GM12864 (cell line): ENCODE measurements around the gene MAP3K15.

Source experiments
- DNase-seq: peaks from one replicate; pipeline ENCODE4 v3.0.0-alpha.2; 2011; ENCODE audit warnings: low read depth
- H3K4me3 ChIP-seq: 2 replicates; pipeline ENCODE4 v1.5.1; 2011; ENCODE audit warnings: mild to moderate bottlenecking, low read depth, low read length, control low read depth
- CTCF ChIP-seq: IDR thresholded peaks from 2 replicates; pipeline ENCODE4 v1.5.1; 2011; ENCODE audit warnings: low read depth, mild to moderate bottlenecking, moderate library complexity, low read length, control low read depth, inconsistent platforms; ENCODE audit errors: missing control alignments

The MAP3K15 gene

GRCh38 chrX:19343085-19343534 lies 172.2 kb downstream of the MAP3K15 start:
- peak overlapping the region; percentile 85 for H3K4me3 ChIP-seq
- no peak for TF ChIP-seq CTCF
- DNase-seq = no peak

- H3K4me3 ChIP-seq = no peak overlapping the region
- no peak for TF ChIP-seq CTCF
- no peak for DNase-seq
Observed at GRCh38 chrX:19342331-19342906, 172.9 kb downstream of the MAP3K15 start.

- DNase-seq = peak; percentile 55
- no peak overlapping the region for H3K4me3 ChIP-seq
- TF ChIP-seq CTCF = peak; percentile 67
Observed at GRCh38 chrX:19334945-19335626, 180.2 kb downstream of the MAP3K15 start.

GRCh38 chrX:19332983-19333382 lies 182.3 kb downstream of the MAP3K15 start:
- DNase-seq = no peak
- H3K4me3 ChIP-seq = no peak overlapping the region
- no peak for TF ChIP-seq CTCF

GRCh38 chrX:19331831-19332230 lies 183.5 kb downstream of the MAP3K15 start:
- no peak for TF ChIP-seq CTCF
- H3K4me3 ChIP-seq = no peak overlapping the region

GRCh38 chrX:19326567-19326966 lies 188.7 kb downstream of the MAP3K15 start:
- no peak overlapping the region for H3K4me3 ChIP-seq
- no peak for DNase-seq
- no peak for TF ChIP-seq CTCF

More at GRCh38 chrX:19331831-19332230, 183.5 kb downstream of the MAP3K15 start:
- no peak for DNase-seq
